Calu3 (cell line): ENCODE measurements around the gene ZNF76. TPM values are rescaled to one million over a fixed set of nuclear protein-coding genes. Genes with fewer than 3 reads are reported as not detected.

ENCODE experiments used
- BruUV-seq: library from RNA; stranded (reverse); fragments of 400-500 nt; replicated peaks from 2 replicates; lab custom pipeline; 2021; lab: Mats Ljungman, UMichigan
- CTCF ChIA-PET: fragments of 300-600 bp; sonication (Branson Sonifier 250); formaldehyde crosslinking; loops from one replicate; lab custom pipeline; 2022; ENCODE audit warnings: antibody characterized with exemption; lab: Charles Lee
- DNase-seq: peaks from one replicate; pipeline ENCODE4 v3.0.0; 2022
- H3K27ac Mint-ChIP-seq: one replicate; pipeline ENCODE4 v1.8.0; 2022; ENCODE audit warnings: mixed read lengths; ENCODE audit not compliant: unreplicated experiment
- H3K27me3 Mint-ChIP-seq: one replicate; pipeline ENCODE4 v1.8.0; 2022; ENCODE audit warnings: mixed read lengths; ENCODE audit not compliant: unreplicated experiment
- H3K36me3 Mint-ChIP-seq: one replicate; pipeline ENCODE4 v1.8.0; 2022; ENCODE audit warnings: mild to moderate bottlenecking, moderate library complexity, mixed read lengths; ENCODE audit not compliant: insufficient read depth, unreplicated experiment
- H3K4me1 Mint-ChIP-seq: one replicate; pipeline ENCODE4 v1.8.0; 2022; ENCODE audit warnings: mild to moderate bottlenecking, low read depth, mixed read lengths; ENCODE audit not compliant: unreplicated experiment
- H3K4me3 Mint-ChIP-seq: one replicate; pipeline ENCODE4 v1.8.0; 2022; ENCODE audit warnings: mild to moderate bottlenecking, low read depth, moderate library complexity, mixed read lengths; ENCODE audit not compliant: unreplicated experiment
- H3K9me3 Mint-ChIP-seq: one replicate; pipeline ENCODE4 v1.8.0; 2022; ENCODE audit warnings: low read depth, mixed read lengths; ENCODE audit not compliant: unreplicated experiment
- intact Hi-C: fragments of 100-400 bp; cut with micrococcal nuclease; formaldehyde crosslinking; loops from one replicate; pipeline ENCODE4 v1.10.0; 2022; ENCODE audit not compliant: unreplicated experiment
- total RNA-seq: library from RNA; stranded (reverse); gene quantifications from 2 replicates; pipeline ENCODE4 v1.2.3, GENCODE V29; 2022
- TF ChIP-seq, protein P1 (sequence below): fragments of 200-600 bp; IDR thresholded peaks from one replicate; pipeline ENCODE4 v1.8.0; 2022; ENCODE audit warnings: antibody characterized with exemption; ENCODE audit not compliant: unreplicated experiment

Gene ZNF76
- total RNA-seq, 1 experiment from 2014 or later = 60.0 TPM

- CTCF ChIA-PET = interaction anchor here (0.6 to 1.6 kb wide), 2 partner anchors 13 to 617 kb away, joined by 4 read pairs; no protein-coding TSS in a partner anchor
- BruUV-seq = no TSS peak
- peaks cover 20% of the 10 kb centered on the region for H3K4me1 Mint-ChIP-seq
- DNase-seq = no peak
- H3K9me3 Mint-ChIP-seq = no peaks in the 10 kb centered on the region
- H3K27me3 Mint-ChIP-seq = peaks cover 53% of the 10 kb centered on the region
- TF ChIP-seq, protein P1, sequence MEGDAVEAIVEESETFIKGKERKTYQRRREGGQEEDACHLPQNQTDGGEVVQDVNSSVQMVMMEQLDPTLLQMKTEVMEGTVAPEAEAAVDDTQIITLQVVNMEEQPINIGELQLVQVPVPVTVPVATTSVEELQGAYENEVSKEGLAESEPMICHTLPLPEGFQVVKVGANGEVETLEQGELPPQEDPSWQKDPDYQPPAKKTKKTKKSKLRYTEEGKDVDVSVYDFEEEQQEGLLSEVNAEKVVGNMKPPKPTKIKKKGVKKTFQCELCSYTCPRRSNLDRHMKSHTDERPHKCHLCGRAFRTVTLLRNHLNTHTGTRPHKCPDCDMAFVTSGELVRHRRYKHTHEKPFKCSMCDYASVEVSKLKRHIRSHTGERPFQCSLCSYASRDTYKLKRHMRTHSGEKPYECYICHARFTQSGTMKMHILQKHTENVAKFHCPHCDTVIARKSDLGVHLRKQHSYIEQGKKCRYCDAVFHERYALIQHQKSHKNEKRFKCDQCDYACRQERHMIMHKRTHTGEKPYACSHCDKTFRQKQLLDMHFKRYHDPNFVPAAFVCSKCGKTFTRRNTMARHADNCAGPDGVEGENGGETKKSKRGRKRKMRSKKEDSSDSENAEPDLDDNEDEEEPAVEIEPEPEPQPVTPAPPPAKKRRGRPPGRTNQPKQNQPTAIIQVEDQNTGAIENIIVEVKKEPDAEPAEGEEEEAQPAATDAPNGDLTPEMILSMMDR = no peak
- H3K4me3 Mint-ChIP-seq = no peak overlapping the region
- H3K27ac Mint-ChIP-seq = no peak overlapping the region
- peaks cover 4% of the 10 kb centered on the region for H3K36me3 Mint-ChIP-seq
- intact Hi-C loops = no loop called here
Measured at GRCh38 chr6:35218021-35218420, 41.5 kb upstream of the ZNF76 start.

DNA sequence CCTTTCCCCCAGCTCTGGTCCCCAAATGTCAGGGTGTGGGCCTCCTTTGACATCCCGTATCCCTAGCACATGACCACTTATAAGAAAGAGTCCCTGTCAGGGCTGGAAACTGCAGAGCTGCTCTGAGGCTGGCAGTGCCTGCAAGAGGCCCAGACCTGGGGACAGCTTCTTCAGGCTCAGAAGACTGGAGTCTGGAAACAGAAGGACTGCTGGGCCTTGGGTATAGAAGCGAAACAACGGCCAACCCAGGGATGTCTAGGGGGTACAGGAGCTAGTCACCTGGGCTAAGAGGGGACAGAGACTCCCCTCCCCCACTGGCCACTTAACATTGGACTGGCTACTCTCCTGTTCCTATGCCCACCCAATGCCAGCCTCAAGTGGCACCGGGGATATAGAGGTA is 41.1 kb upstream of the ZNF76 start:
- peaks cover 53% of the 10 kb centered on the region for H3K27me3 Mint-ChIP-seq
- H3K4me3 Mint-ChIP-seq = no peak overlapping the region
- intact Hi-C loops = no loop called here
- no peaks in the 10 kb centered on the region for H3K9me3 Mint-ChIP-seq
- TF ChIP-seq, protein P1 = no peak
- no peak for DNase-seq
- CTCF ChIA-PET = interaction anchor here (0.6 to 1.6 kb wide), 2 partner anchors 13 to 617 kb away, joined by 4 read pairs; no protein-coding TSS in a partner anchor
- no peak overlapping the region for H3K27ac Mint-ChIP-seq
- H3K4me1 Mint-ChIP-seq = peaks cover 20% of the 10 kb centered on the region
- no peaks in the 10 kb centered on the region for H3K36me3 Mint-ChIP-seq
- no TSS peak for BruUV-seq

- BruUV-seq = no TSS peak
- Mint-ChIP-seq H3K36me3 (no peaks in the 10 kb centered on the region), H3K4me3 (no peak overlapping the region), H3K4me1 (peaks cover 20% of the 10 kb centered on the region), H3K27me3 (peaks cover 58% of the 10 kb centered on the region), H3K9me3 (no peaks in the 10 kb centered on the region), H3K27ac (no peak overlapping the region)
- TF ChIP-seq, protein P1 = no peak
- CTCF ChIA-PET = interaction anchor here (1.6 kb wide), 1 partner anchor 15 kb away, joined by 4 read pairs; no protein-coding TSS in a partner anchor
- intact Hi-C loops = no loop called here
- DNase-seq = no peak
Measured at GRCh38 chr6:35219683-35220326, 39.7 kb upstream of the ZNF76 start.

DNA sequence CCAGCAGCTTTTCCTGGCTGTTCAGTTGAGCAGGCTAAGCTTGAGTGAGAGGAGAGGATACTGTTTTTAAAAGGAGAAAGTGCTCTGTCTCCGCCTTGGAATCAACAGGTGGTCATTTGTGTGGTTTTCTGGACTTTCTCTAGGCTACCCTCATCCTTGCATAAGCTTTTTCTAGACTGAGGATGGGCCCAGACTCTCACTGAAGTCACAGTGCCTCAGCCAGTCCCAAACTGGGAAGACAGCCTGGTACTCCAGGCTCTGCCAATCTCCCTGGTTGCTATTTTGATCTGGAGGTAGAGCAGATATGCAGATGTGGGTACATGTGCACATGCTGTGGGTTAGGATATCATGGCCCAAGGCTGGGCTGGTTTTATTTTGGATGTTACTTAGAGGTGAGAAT is 38.8 kb upstream of the ZNF76 start:
- Mint-ChIP-seq H3K9me3 (no peaks in the 10 kb centered on the region), H3K27ac (no peak overlapping the region), H3K27me3 (peaks cover 49% of the 10 kb centered on the region), H3K36me3 (no peaks in the 10 kb centered on the region), H3K4me3 (no peak overlapping the region), H3K4me1 (peaks cover 20% of the 10 kb centered on the region)
- CTCF ChIA-PET = interaction anchor here (0.6 kb wide), 1 partner anchor 126 kb away, joined by 6 read pairs; no protein-coding TSS in a partner anchor
- no TSS peak for BruUV-seq
- intact Hi-C loops = no loop called here
- no peak for DNase-seq
- TF ChIP-seq, protein P1 = no peak
